H9 (cell line): Measurements from ENCODE around the gene PARD3. TPM values are rescaled to one million over a fixed set of nuclear protein-coding genes. Genes with fewer than 3 reads are reported as not detected.
A peak's percentile ranks its signal among the peaks of the same experiment; 100 is the strongest.

Experiments
- DNase-seq: peaks from one replicate; pipeline ENCODE4 v3.0.0-alpha.2; 2017
- H2AFZ ChIP-seq: one replicate; pipeline ENCODE4 v1.6.1; 2013; ENCODE audit warnings: mild to moderate bottlenecking, low read length, control low read depth, moderate library complexity
- H2AK5ac ChIP-seq: 2 replicates; pipeline ENCODE4 v1.6.1; 2013; ENCODE audit warnings: low read length, control low read depth, mixed read lengths; ENCODE audit not compliant: insufficient read length
- H2BK120ac ChIP-seq: one replicate; pipeline ENCODE4 v1.6.1; 2013; ENCODE audit warnings: low read depth, mild to moderate bottlenecking, low read length, control low read depth, inconsistent platforms; ENCODE audit not compliant: poor library complexity, severe bottlenecking
- H2BK12ac ChIP-seq: 2 replicates; pipeline ENCODE4 v1.6.1; 2013; ENCODE audit warnings: low read length, control low read depth, mixed read lengths, low read depth; ENCODE audit not compliant: insufficient read length
- H2BK15ac ChIP-seq: 2 replicates; pipeline ENCODE4 v1.6.1; 2013; ENCODE audit warnings: low read depth, low read length, control low read depth
- H2BK20ac ChIP-seq: one replicate; pipeline ENCODE4 v1.6.1; 2013; ENCODE audit warnings: low read depth, mild to moderate bottlenecking, low read length, control low read depth, inconsistent platforms; ENCODE audit not compliant: poor library complexity, severe bottlenecking
- H2BK5ac ChIP-seq: 2 replicates; pipeline ENCODE4 v1.6.1; 2013; ENCODE audit warnings: low read length, control low read depth, mixed read lengths; ENCODE audit not compliant: insufficient read length
- H3K14ac ChIP-seq: 2 replicates; pipeline ENCODE4 v1.6.1; 2013; ENCODE audit warnings: low read length, control low read depth; ENCODE audit not compliant: insufficient read depth
- H3K18ac ChIP-seq: 2 replicates; pipeline ENCODE4 v1.6.1; 2013; ENCODE audit warnings: low read depth, mild to moderate bottlenecking, mixed read lengths, low read length, control low read depth; ENCODE audit not compliant: insufficient read length
- H3K23ac ChIP-seq: 2 replicates; pipeline ENCODE4 v1.6.1; 2013; ENCODE audit warnings: low read length, control low read depth, mixed read lengths, low read depth; ENCODE audit not compliant: insufficient read length
- H3K23me2 ChIP-seq: 2 replicates; pipeline ENCODE4 v1.6.1; 2013; ENCODE audit warnings: low read depth, mild to moderate bottlenecking, mixed read lengths, low read length, control low read depth; ENCODE audit not compliant: insufficient read length, poor library complexity, severe bottlenecking
- H3K27ac ChIP-seq: 2 replicates; pipeline ENCODE4 v1.5.1; 2013; ENCODE audit warnings: low read length, control low read depth, mixed read lengths, low read depth; ENCODE audit not compliant: insufficient read length
- H3K27me3 ChIP-seq: 2 replicates; pipeline ENCODE4 v1.6.1; 2013; ENCODE audit warnings: low read length, control low read depth, inconsistent platforms; ENCODE audit not compliant: insufficient read depth
- H3K4ac ChIP-seq: 2 replicates; pipeline ENCODE4 v1.6.1; 2013; ENCODE audit warnings: low read depth, mild to moderate bottlenecking, control low read depth, inconsistent platforms, low read length, moderate library complexity
- H3K4me1 ChIP-seq: 2 replicates; pipeline ENCODE4 v1.6.1; 2013; ENCODE audit warnings: low read length, control low read depth, inconsistent platforms; ENCODE audit not compliant: insufficient read depth
- H3K4me2 ChIP-seq: 2 replicates; pipeline ENCODE4 v1.6.1; 2013; ENCODE audit warnings: low read length, control low read depth, mixed read lengths; ENCODE audit not compliant: insufficient read length, insufficient read depth
- H3K56ac ChIP-seq: 2 replicates; pipeline ENCODE4 v1.6.1; 2013; ENCODE audit warnings: low read depth, mild to moderate bottlenecking, mixed read lengths, low read length, control low read depth; ENCODE audit not compliant: insufficient read length
- H3K79me1 ChIP-seq: 2 replicates; pipeline ENCODE4 v1.6.1; 2013; ENCODE audit warnings: low read depth, mild to moderate bottlenecking, moderate library complexity, low read length, control low read depth, inconsistent platforms; ENCODE audit not compliant: insufficient read depth, poor library complexity, severe bottlenecking
- H3K79me2 ChIP-seq: 2 replicates; pipeline ENCODE4 v1.6.1; 2013; ENCODE audit warnings: low read length, control low read depth, inconsistent platforms; ENCODE audit not compliant: insufficient read depth
- H3K9ac ChIP-seq: 2 replicates; pipeline ENCODE4 v1.6.1; 2013; ENCODE audit warnings: low read length, control low read depth, mixed read lengths; ENCODE audit not compliant: insufficient read length; ENCODE audit errors: extremely low read depth
- H3K9me3 ChIP-seq: one replicate; pipeline ENCODE4 v1.6.1; 2013; ENCODE audit warnings: low read depth, low read length, inconsistent platforms; ENCODE audit not compliant: control insufficient read depth
- H3T11ph ChIP-seq: one replicate; pipeline ENCODE4 v1.6.1; 2013; ENCODE audit warnings: mild to moderate bottlenecking, low read length, control low read depth, inconsistent platforms
- H4K20me1 ChIP-seq: one replicate; pipeline ENCODE4 v1.6.1; 2013; ENCODE audit not compliant: control insufficient read depth, insufficient read length, insufficient read depth
- H4K5ac ChIP-seq: 2 replicates; pipeline ENCODE4 v1.6.1; 2013; ENCODE audit warnings: low read depth, mild to moderate bottlenecking, mixed read lengths, low read length, control low read depth; ENCODE audit not compliant: insufficient read length
- H4K8ac ChIP-seq: replicated peaks from 2 replicates; pipeline ENCODE4 v1.6.1; 2013; ENCODE audit warnings: low read length, control low read depth, mixed read lengths, low read depth; ENCODE audit not compliant: insufficient read length
- H4K91ac ChIP-seq: 2 replicates; pipeline ENCODE4 v1.6.1; 2013; ENCODE audit warnings: low read depth, mild to moderate bottlenecking, moderate library complexity, mixed read lengths, low read length, control low read depth; ENCODE audit not compliant: insufficient read length
- H3K27ac Mint-ChIP-seq, 3 experiments: 2 replicates in 2 of 3; 3 replicates in 1 of 3; pipeline ENCODE4 v1.8.0; 2020 to 2021; ENCODE audit warnings: mixed read lengths in 3 of 3, mild to moderate bottlenecking in 1 of 3, moderate library complexity in 1 of 3
- H3K27me3 Mint-ChIP-seq: 2 replicates; pipeline ENCODE4 v1.8.0; 2021; ENCODE audit warnings: low read depth, mild to moderate bottlenecking, moderate library complexity, mixed read lengths
- H3K36me3 Mint-ChIP-seq, 3 experiments: 2 replicates in 2 of 3; 3 replicates in 1 of 3; pipeline ENCODE4 v1.8.0; 2020 to 2021; ENCODE audit warnings: low read depth in 3 of 3, mixed read lengths in 3 of 3; ENCODE audit not compliant: insufficient read depth in 1 of 3
- H3K4me1 Mint-ChIP-seq, 2 experiments: 2 replicates each; pipeline ENCODE4 v1.8.0; 2020; ENCODE audit warnings: mixed read lengths in 2 of 2
- H3K4me3 Mint-ChIP-seq, 2 experiments: 2 replicates in 1 of 2; 3 replicates in 1 of 2; pipeline ENCODE4 v1.8.0; 2020 to 2021; ENCODE audit warnings: mild to moderate bottlenecking in 2 of 2, mixed read lengths in 2 of 2, moderate library complexity in 1 of 2
- H3K9me3 Mint-ChIP-seq, 2 experiments: 2 replicates in 1 of 2; 3 replicates in 1 of 2; pipeline ENCODE4 v1.8.0; 2020; ENCODE audit warnings: mild to moderate bottlenecking in 2 of 2, mixed read lengths in 2 of 2, moderate library complexity in 1 of 2
- CTCF ChIP-seq: fragments of 200-600 bp; sonication (generic); conservative IDR thresholded peaks from 3 replicates; pipeline ENCODE4 v1.8.0; 2021; ENCODE audit warnings: antibody characterized with exemption, mild to moderate bottlenecking
- WGBS: extraction: QIAGEN DNeasy Blood & Tissue Kit; methylation state at CpG from one replicate; pipeline ENCODE4 v1.1.7; 2013; ENCODE audit warnings: missing lambda C conversion rate, low lambda C conversion rate, mixed read lengths; ENCODE audit not compliant: insufficient read length; ENCODE audit errors: extremely low coverage; 5-methylcytosine and 5-hydroxymethylcytosine counted together
- total RNA-seq: library from RNA; stranded (reverse); gene quantifications from 2 replicates; pipeline ENCODE4 v1.2.1, GENCODE V29; 2021

PARD3 gene
- total RNA-seq, 1 experiment from 2014 or later: 44.7 TPM

- TF ChIP-seq CTCF: no peak
- H3K9ac ChIP-seq: no peak overlapping the region
- H4K5ac ChIP-seq: no peak overlapping the region
- H3K4me3 Mint-ChIP-seq: peak overlapping the region; percentile 75 to 91
- peak overlapping the region; percentile 44 for H3K4me2 ChIP-seq
- peaks cover 1% of the 10 kb centered on the region; the same call in 1 of the 2 replicates for H3K4me1 ChIP-seq
- no peak overlapping the region for H2AFZ ChIP-seq
- peaks cover 34 to 35% of the 10 kb centered on the region in 2 experiments for H3K4me1 Mint-ChIP-seq
- H3T11ph ChIP-seq: no peak overlapping the region
- no peak overlapping the region for H4K8ac ChIP-seq
- no peak overlapping the region for H4K91ac ChIP-seq
- H2BK15ac ChIP-seq: no peak overlapping the region
- no peak for DNase-seq
- peaks cover 2% of the 10 kb centered on the region for H3K79me1 ChIP-seq
- no peak overlapping the region for H2AK5ac ChIP-seq
- peaks cover 14% of the 10 kb centered on the region for H3K23me2 ChIP-seq
- no peak overlapping the region for H2BK120ac ChIP-seq
- H2BK20ac ChIP-seq: no peak overlapping the region
- no peak overlapping the region for H3K14ac ChIP-seq
- H3K4ac ChIP-seq: no peak overlapping the region
- no peaks in the 10 kb centered on the region for H3K9me3 Mint-ChIP-seq
- no peak overlapping the region for H3K27ac ChIP-seq
- H3K36me3 Mint-ChIP-seq: no peaks in the 10 kb centered on the region
- no peak overlapping the region for H2BK5ac ChIP-seq
- H3K27me3 ChIP-seq: peaks cover 5% of the 10 kb centered on the region; the same call in 1 of the 2 replicates
- H3K79me2 ChIP-seq: peaks cover 12% of the 10 kb centered on the region; the same call in 1 of the 2 replicates
- WGBS: no CpG with 5 or more reads among the region's 24 CpGs
- H3K18ac ChIP-seq: no peak overlapping the region
- no peak overlapping the region for H3K23ac ChIP-seq
- H3K27ac Mint-ChIP-seq: peak overlapping the region in 1 of 3 experiments; percentile 55; a peak in 1 of 7 replicates
- no peaks in the 10 kb centered on the region for H3K9me3 ChIP-seq
- no peak overlapping the region for H3K56ac ChIP-seq
- peaks cover 37% of the 10 kb centered on the region for H3K27me3 Mint-ChIP-seq
- H2BK12ac ChIP-seq: no peak overlapping the region
- H4K20me1 ChIP-seq: no peaks in the 10 kb centered on the region
These were observed 995 bp upstream of the PARD3 start for GRCh38 chr10:34816085-34816496.
